ENCODE results near the gene TXNRD2.

TXNRD2 gene

GRCh38 chr22:19959043-19959586, 17.5 kb upstream of the TXNRD2 start:
- TF ChIP-seq POLR2AphosphoS5 (IDR thresholded peaks at IDR 0.05; ENCODE audit: low read depth, low read length) = no peak
- no peak for TF ChIP-seq SIN3A (IDR thresholded peaks at IDR 0.05; ENCODE audit: borderline replicate concordance, insufficient read depth, low read length)
- TF ChIP-seq FOXP2 (optimal IDR thresholded peaks at IDR 0.05; ENCODE audit: borderline replicate concordance, extremely low read depth, extremely low read length, insufficient read depth) = no peak

- no peak for TF ChIP-seq REST (IDR thresholded peaks at IDR 0.05; ENCODE audit: insufficient read depth in 1 of 2, low read depth in 2 of 2, low read length in 2 of 2)
- no peak for TF ChIP-seq TAF1 (IDR thresholded peaks at IDR 0.05; ENCODE audit: borderline replicate concordance, insufficient read depth, low read length)
- TF ChIP-seq POLR2AphosphoS5 (IDR thresholded peaks at IDR 0.05; ENCODE audit: low read depth, low read length) = no peak
- no peak for TF ChIP-seq SIN3A (IDR thresholded peaks at IDR 0.05; ENCODE audit: borderline replicate concordance, insufficient read depth, low read length)
- TF ChIP-seq FOXP2 (optimal IDR thresholded peaks at IDR 0.05; ENCODE audit: borderline replicate concordance, extremely low read depth, extremely low read length, insufficient read depth) = no peak
Measured at GRCh38 chr22:19958083-19959042, 16.7 kb upstream of the TXNRD2 start.

GRCh38 chr22:19957445-19957844, 15.8 kb upstream of the TXNRD2 start:
- no peak for TF ChIP-seq FOXP2 (optimal IDR thresholded peaks at IDR 0.05; ENCODE audit: borderline replicate concordance, extremely low read depth, extremely low read length, insufficient read depth)
- no peak for TF ChIP-seq POLR2AphosphoS5 (IDR thresholded peaks at IDR 0.05; ENCODE audit: low read depth, low read length)
- no peak for TF ChIP-seq REST (IDR thresholded peaks at IDR 0.05; ENCODE audit: insufficient read depth in 1 of 2, low read depth in 2 of 2, low read length in 2 of 2)

GRCh38 chr22:19955241-19956128, 13.9 kb upstream of the TXNRD2 start:
- TF ChIP-seq TAF1 (IDR thresholded peaks at IDR 0.05; ENCODE audit: borderline replicate concordance, insufficient read depth, low read length) (no peak), REST (IDR thresholded peaks at IDR 0.05; ENCODE audit: insufficient read depth in 1 of 2, low read depth in 2 of 2, low read length in 2 of 2) (no peak), FOXP2 (optimal IDR thresholded peaks at IDR 0.05; ENCODE audit: borderline replicate concordance, extremely low read depth, extremely low read length, insufficient read depth) (no peak), SIN3A (IDR thresholded peaks at IDR 0.05; ENCODE audit: borderline replicate concordance, insufficient read depth, low read length) (no peak), POLR2AphosphoS5 (IDR thresholded peaks at IDR 0.05; ENCODE audit: low read depth, low read length) (no peak)

GRCh38 chr22:19951346-19951745, 9.7 kb upstream of the TXNRD2 start:
- TF ChIP-seq REST (IDR thresholded peaks at IDR 0.05; ENCODE audit: insufficient read depth in 1 of 2, low read depth in 2 of 2, low read length in 2 of 2) = no peak
- TF ChIP-seq TAF1 (IDR thresholded peaks at IDR 0.05; ENCODE audit: borderline replicate concordance, insufficient read depth, low read length) = no peak
- TF ChIP-seq FOXP2 (optimal IDR thresholded peaks at IDR 0.05; ENCODE audit: borderline replicate concordance, extremely low read depth, extremely low read length, insufficient read depth) = no peak
- no peak for TF ChIP-seq SIN3A (IDR thresholded peaks at IDR 0.05; ENCODE audit: borderline replicate concordance, insufficient read depth, low read length)
- TF ChIP-seq POLR2AphosphoS5 (IDR thresholded peaks at IDR 0.05; ENCODE audit: low read depth, low read length) = no peak
